Stomach (tissue), 4 donors: ENCODE results near the gene PRKG1.

Experiments used
- CTCF ChIP-seq, 7 experiments: fragments of 450-650 bp in 4 of 7; fragments of 200-600 bp in 3 of 7; sonication (generic) in 3 of 7; IDR thresholded peaks; one replicate each; pipeline ENCODE4 v1.5.1; 2016 to 2019; ENCODE audit warnings: antibody characterized with exemption in 7 of 7, control low read depth in 2 of 7, mild to moderate bottlenecking in 1 of 7
- EP300 ChIP-seq: sonication (generic); formaldehyde crosslinking; IDR thresholded peaks from one replicate; pipeline ENCODE4 v1.6.1; 2017; ENCODE audit warnings: antibody characterized with exemption
- POLR2A ChIP-seq, 4 donors: fragments of 450-650 bp; IDR thresholded peaks; one replicate each; pipeline ENCODE4 v1.6.1; 2016; ENCODE audit warnings: antibody characterized with exemption in 4 of 4, control low read depth in 2 of 4, mild to moderate bottlenecking in 1 of 4, moderate library complexity in 1 of 4

GRCh38 chr10:51952056-51952455 lies 877.8 kb downstream of the PRKG1 start:
- TF ChIP-seq CTCF (IDR thresholded peaks at IDR 0.05), result no peak
- TF ChIP-seq EP300, result no peak
- no peak for TF ChIP-seq POLR2A (IDR thresholded peaks at IDR 0.05)
